Gastrocnemius medialis (tissue), 4 donors: ENCODE results near the gene SEC16A. TPM values are rescaled to one million over a fixed set of nuclear protein-coding genes. Genes with fewer than 3 reads are reported as not detected.

Experiments used
- ATAC-seq, 2 donors: fragments of 150-250 bp; one replicate each; pipeline ENCODE4 v1.9.1; 2016
- DNase-seq, 2 donors: peaks; one replicate each; pipeline ENCODE4 v3.0.0-alpha.2; 2019
- H3K27ac ChIP-seq, 4 donors: fragments of 200-600 bp; sonication (generic); 1 replicate in 1 of 4; 2 replicates in 3 of 4; pipeline ENCODE4 v1.5.1; 2016 to 2018; ENCODE audit warnings: mild to moderate bottlenecking in 2 of 4, moderate library complexity in 1 of 4
- H3K27me3 ChIP-seq, 3 donors: fragments of 200-600 bp; sonication (generic) in 2 of 3; 1 replicate in 1 of 3; 2 replicates in 2 of 3; pipeline versions ENCODE4 v1.5.1 to v1.6.0; 2016 to 2019; ENCODE audit warnings: mild to moderate bottlenecking in 1 of 3, moderate library complexity in 1 of 3
- H3K36me3 ChIP-seq, 2 donors: fragments of 200-600 bp; sonication (generic) in 1 of 2; one replicate each; pipeline ENCODE4 v1.5.1; 2017 to 2018
- H3K4me1 ChIP-seq, 2 donors: fragments of 200-600 bp; sonication (generic) in 1 of 2; one replicate each; pipeline ENCODE4 v1.5.1; 2016 to 2017; ENCODE audit warnings: mild to moderate bottlenecking in 2 of 2
- H3K4me3 ChIP-seq, 4 donors: fragments of 200-600 bp; sonication (generic) in 3 of 4; 1 replicate in 1 of 4; 2 replicates in 3 of 4; pipeline ENCODE4 v1.5.1; 2016 to 2019; ENCODE audit warnings: mild to moderate bottlenecking in 2 of 4
- H3K9me3 ChIP-seq, 3 donors: fragments of 200-600 bp; sonication (generic) in 2 of 3; 1 replicate in 1 of 3; 2 replicates in 2 of 3; pipeline ENCODE4 v1.5.1; 2016 to 2019
- CTCF ChIP-seq, 5 experiments: fragments of 450-650 bp in 3 of 5; fragments of 200-600 bp in 2 of 5; sonication (generic) in 2 of 5; IDR thresholded peaks in 4 of 5; conservative IDR thresholded peaks in 1 of 5; 1 replicate in 4 of 5; 2 replicates in 1 of 5; pipeline ENCODE4 v1.5.1; 2016 to 2019; ENCODE audit warnings: antibody characterized with exemption in 5 of 5, mild to moderate bottlenecking in 3 of 5, moderate library complexity in 3 of 5
- POLR2A ChIP-seq, 2 donors: fragments of 450-650 bp; IDR thresholded peaks; one replicate each; pipeline ENCODE4 v1.6.1; 2017; ENCODE audit warnings: antibody characterized with exemption in 2 of 2, mild to moderate bottlenecking in 2 of 2, moderate library complexity in 2 of 2
- in situ Hi-C, 4 donors: fragments of 200-750 bp; cut with MboI; loops; one replicate each; pipeline versions ENCODE4 v1.15.0 to v1.8.0; 2017; ENCODE audit warnings: low sequenced_read_pairs in 4 of 4
- intact Hi-C: fragments of 100-400 bp; cut with DNase I; formaldehyde crosslinking; loops from one replicate; pipeline ENCODE4 v1.15.1; 2023; ENCODE audit warnings: low total_unique reads
- total RNA-seq, 4 donors: library from RNA; depleted of rRNA; stranded (reverse); fragments of >200 nt; gene quantifications; one replicate each; pipeline versions ENCODE4 v1.1.0 to v1.2.3, GENCODE V29; 2016

SEC16A gene
- total RNA-seq, 4 donors from 2014 or later = 23.9 to 50.4 (median 46.6) TPM

- Histone ChIP-seq H3K9me3 (no peaks in the 10 kb centered on the region), H3K4me1 (peaks cover 27 to 30% of the 10 kb centered on the region in 2 donors), H3K4me3 (no peak overlapping the region), H3K36me3 (peaks cover 0 to 14% of the 10 kb centered on the region in 2 donors), H3K27me3 (no peaks in the 10 kb centered on the region), H3K27ac (no peak overlapping the region)
- ATAC-seq (no peak), DNase-seq (no peak)
- intact Hi-C loops (no loop called here), in situ Hi-C loops (no loop called here)
- TF ChIP-seq CTCF (IDR thresholded peaks at IDR 0.05 in 4 of 5, conservative IDR thresholded peaks at IDR 0.05 in 1 of 5) (no peak), POLR2A (IDR thresholded peaks at IDR 0.05) (no peak)
These were observed 46.7 kb downstream of the SEC16A start for GRCh38 chr9:136436055-136436634.

GRCh38 chr9:136434580-136435169 is 48.2 kb downstream of the SEC16A start:
- Histone ChIP-seq H3K36me3 (peaks cover 0 to 20% of the 10 kb centered on the region in 2 donors), H3K4me1 (peaks cover 18 to 22% of the 10 kb centered on the region in 2 donors)
- in situ Hi-C loops = no loop called here

GRCh38 chr9:136433849-136434579 is 48.8 kb downstream of the SEC16A start:
- H3K36me3 ChIP-seq = peaks cover 0 to 27% of the 10 kb centered on the region in 2 donors
- DNase-seq (no peak), ATAC-seq (no peak)
- intact Hi-C loops (no loop called here), in situ Hi-C loops (no loop called here)
- H3K4me1 ChIP-seq = peaks cover 18 to 22% of the 10 kb centered on the region in 2 donors
- no peaks in the 10 kb centered on the region for H3K27me3 ChIP-seq
- no peaks in the 10 kb centered on the region for H3K9me3 ChIP-seq
- TF ChIP-seq POLR2A (IDR thresholded peaks at IDR 0.05) = no peak
- TF ChIP-seq CTCF (IDR thresholded peaks at IDR 0.05 in 4 of 5, conservative IDR thresholded peaks at IDR 0.05 in 1 of 5) = no peak
- no peak overlapping the region for H3K27ac ChIP-seq
- no peak overlapping the region for H3K4me3 ChIP-seq

More at GRCh38 chr9:136434580-136435169, 48.2 kb downstream of the SEC16A start:
- H3K9me3 ChIP-seq = no peaks in the 10 kb centered on the region
- intact Hi-C loops = no loop called here
- no peaks in the 10 kb centered on the region for H3K27me3 ChIP-seq
- no peak overlapping the region for H3K27ac ChIP-seq
- H3K4me3 ChIP-seq = no peak overlapping the region
- TF ChIP-seq CTCF (IDR thresholded peaks at IDR 0.05 in 4 of 5, conservative IDR thresholded peaks at IDR 0.05 in 1 of 5) (no peak), POLR2A (IDR thresholded peaks at IDR 0.05) (no peak)
- ATAC-seq (no peak), DNase-seq (no peak)

GRCh38 chr9:136433043-136433715 is 49.7 kb downstream of the SEC16A start:
- in situ Hi-C loops = no loop called here
- H3K36me3 ChIP-seq = peaks cover 0 to 35% of the 10 kb centered on the region in 2 donors

More at GRCh38 chr9:136433043-136433715, 49.7 kb downstream of the SEC16A start:
- no peaks in the 10 kb centered on the region for H3K27me3 ChIP-seq
- H3K27ac ChIP-seq = no peak overlapping the region
- TF ChIP-seq POLR2A (IDR thresholded peaks at IDR 0.05) (no peak), CTCF (IDR thresholded peaks at IDR 0.05 in 4 of 5, conservative IDR thresholded peaks at IDR 0.05 in 1 of 5) (no peak)
- intact Hi-C loops = no loop called here
- ATAC-seq (no peak), DNase-seq (no peak)
- H3K9me3 ChIP-seq = no peaks in the 10 kb centered on the region
- peaks cover 14 to 18% of the 10 kb centered on the region in 2 donors for H3K4me1 ChIP-seq
- no peak overlapping the region for H3K4me3 ChIP-seq
